AG09309 (cell line): ENCODE data around the gene IDUA.

Experiments
- DNase-seq: peaks from one replicate; pipeline ENCODE4 v3.0.0-alpha.2; 2010; ENCODE audit warnings: low read depth
- H3K4me3 ChIP-seq: 2 replicates; pipeline ENCODE4 v1.5.1; 2011; ENCODE audit warnings: mild to moderate bottlenecking, low read depth, low read length, moderate library complexity; ENCODE audit not compliant: control insufficient read depth
- TF ChIP-seq, protein P1 (sequence below): IDR thresholded peaks from 2 replicates; pipeline ENCODE4 v1.5.1; 2011; ENCODE audit warnings: mild to moderate bottlenecking, low read depth, low read length, inconsistent platforms; ENCODE audit not compliant: insufficient read depth, control insufficient read depth; ENCODE audit errors: missing control alignments

Gene IDUA

DNA sequence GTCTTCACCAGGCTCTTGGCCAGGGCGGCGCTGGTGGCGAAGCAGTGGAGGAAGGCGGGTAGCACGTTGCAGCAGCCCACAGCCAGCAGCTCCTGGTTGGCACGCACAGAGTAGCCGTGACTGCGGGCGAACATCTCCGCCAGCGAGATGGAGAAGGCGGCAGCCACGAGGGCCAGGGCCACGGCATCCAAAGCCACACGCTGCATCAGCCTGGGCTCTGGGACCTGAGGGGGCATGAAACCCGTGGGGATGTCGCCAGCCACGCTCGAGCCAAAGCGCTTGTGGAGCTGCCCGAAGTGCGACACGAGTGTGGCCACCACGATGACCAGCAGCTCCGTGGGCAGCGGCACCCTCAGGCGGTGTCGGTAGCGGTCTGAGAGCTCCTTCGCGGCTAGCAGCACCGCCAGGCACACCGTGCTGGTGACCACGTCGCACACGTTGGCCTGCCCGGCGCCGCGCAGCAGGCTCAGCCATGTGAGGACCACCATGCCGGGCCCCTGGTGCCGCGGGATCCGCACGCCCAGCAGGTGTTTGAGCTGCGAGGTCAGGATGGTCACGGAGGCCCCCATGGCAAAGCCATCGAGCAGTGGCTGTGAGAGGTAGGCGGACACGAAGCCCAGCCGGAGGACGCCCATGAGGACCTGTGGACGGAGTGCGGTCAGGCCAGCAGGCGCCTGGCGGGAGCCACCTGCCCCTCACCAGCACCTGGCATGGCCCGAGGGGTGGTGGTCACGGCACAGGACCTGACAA is 3.1 kb downstream of the IDUA start:
- DNase-seq = no peak
- TF ChIP-seq, protein P1, sequence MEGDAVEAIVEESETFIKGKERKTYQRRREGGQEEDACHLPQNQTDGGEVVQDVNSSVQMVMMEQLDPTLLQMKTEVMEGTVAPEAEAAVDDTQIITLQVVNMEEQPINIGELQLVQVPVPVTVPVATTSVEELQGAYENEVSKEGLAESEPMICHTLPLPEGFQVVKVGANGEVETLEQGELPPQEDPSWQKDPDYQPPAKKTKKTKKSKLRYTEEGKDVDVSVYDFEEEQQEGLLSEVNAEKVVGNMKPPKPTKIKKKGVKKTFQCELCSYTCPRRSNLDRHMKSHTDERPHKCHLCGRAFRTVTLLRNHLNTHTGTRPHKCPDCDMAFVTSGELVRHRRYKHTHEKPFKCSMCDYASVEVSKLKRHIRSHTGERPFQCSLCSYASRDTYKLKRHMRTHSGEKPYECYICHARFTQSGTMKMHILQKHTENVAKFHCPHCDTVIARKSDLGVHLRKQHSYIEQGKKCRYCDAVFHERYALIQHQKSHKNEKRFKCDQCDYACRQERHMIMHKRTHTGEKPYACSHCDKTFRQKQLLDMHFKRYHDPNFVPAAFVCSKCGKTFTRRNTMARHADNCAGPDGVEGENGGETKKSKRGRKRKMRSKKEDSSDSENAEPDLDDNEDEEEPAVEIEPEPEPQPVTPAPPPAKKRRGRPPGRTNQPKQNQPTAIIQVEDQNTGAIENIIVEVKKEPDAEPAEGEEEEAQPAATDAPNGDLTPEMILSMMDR = no peak
- no peak overlapping the region for H3K4me3 ChIP-seq

DNA sequence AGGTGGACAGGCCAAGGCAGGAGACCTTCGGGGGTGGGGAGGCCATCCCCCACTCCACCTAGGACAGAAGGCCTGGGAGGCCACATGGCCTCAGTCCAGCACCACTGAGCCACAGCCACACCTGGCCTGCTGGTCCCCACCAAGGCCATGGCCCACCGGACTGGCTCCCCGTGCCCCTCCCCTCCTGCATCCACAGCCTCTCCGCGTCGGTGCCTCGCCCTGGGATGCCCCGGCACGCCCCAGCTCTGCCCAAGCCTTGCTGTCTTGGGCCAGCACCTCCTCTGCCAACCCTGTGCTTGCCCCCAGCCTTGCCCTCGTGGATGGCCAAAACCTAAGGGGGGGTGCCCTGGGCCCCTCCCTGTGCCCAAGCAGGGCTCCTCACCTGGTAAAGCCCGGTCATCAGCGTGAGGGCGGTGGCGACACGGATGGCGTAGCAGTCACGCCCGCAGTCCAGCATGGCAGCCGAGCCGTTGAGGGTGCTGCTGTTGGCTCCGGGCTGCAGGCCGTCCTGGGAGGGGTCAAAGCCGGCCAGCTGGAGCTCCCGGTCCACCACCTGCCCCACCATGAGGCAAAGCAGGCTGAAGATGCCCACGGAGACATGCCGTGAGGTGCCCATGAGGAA is 4.0 kb downstream of the IDUA start:
- TF ChIP-seq, protein P1 = no peak
- no peak overlapping the region for H3K4me3 ChIP-seq
- DNase-seq = no peak

DNA sequence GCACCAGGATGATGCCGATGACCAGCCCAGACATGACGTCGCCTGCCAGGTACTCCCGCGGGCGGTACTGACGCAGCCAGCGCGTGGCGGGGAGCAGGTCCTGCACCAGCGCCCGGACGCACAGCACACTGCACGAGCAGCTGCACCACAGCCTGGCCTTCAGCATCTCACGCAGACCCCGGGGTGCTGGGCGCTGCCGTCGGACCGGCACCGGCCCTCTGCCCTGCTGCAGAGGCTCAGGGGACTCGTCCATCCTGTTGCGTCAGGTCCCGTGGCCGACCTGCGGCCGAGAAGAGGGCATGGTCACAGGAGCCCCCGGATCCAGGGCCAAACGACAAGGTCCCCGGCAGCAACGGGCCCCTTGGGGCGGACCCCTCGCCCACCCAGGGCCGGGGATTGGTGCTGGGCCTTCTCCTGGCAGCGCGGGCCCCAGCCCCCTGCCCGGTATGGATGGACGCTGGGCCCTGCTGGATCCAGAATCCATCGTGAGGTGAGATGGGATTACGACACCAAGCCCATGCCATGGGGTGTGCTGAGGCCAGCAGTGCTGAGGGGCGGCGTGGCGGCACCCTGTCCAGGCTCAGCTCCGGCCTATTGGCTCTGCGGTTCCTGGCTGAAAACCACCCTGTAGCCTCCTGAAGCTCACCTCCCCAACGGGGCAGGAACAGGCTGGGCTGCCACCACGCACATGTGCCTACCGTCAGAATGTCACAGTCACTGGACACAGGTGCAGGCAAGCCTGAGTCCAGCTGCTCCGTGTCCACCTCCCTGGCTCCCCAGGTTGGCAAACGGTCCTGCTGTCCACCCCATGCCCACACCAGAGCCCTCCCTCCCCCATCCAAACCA is 4.8 kb downstream of the IDUA start:
- DNase-seq = no peak
- TF ChIP-seq, protein P1 = no peak

DNA sequence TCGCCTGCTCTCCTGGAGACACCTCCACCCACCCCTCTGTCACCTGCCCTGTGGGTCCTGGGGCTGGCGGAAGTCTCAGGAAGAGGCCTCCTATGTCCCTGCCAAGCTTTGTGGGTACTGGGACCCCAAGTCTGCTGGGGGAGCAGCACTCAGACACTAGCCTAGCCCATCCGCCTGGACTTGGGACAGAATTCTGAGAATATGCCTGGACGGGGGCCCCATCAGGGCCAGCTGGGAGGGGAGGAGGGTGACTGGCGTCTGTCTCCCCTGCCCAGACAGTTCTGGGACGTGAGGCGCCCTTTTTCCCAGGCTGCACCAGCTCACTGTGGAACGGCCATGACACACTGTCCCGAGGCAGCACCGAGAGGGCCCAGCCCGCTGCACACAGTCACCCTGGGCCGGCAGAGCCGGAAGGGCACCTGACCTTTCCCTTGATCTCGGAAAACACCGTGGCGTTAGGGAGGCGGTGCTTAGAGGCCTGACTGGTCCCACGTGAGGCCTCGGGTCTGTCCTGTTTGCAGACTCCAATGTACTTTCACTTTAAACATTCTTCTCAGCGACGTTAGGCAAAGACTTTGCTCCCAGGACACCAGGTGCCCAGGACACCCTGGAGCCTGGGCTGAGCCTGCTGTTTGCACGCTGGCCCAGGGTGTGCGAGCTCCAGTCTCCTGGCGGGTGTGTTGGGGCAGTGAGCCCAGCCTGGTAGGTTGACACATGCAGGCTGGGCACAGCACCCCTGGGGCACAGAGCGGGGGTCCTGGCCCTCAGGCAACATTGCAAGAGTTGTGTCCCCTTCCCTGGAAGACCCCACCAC is 5.7 kb downstream of the IDUA start:
- DNase-seq = no peak

More for the DNA sequence above, 4.8 kb downstream of the IDUA start:
- no peak overlapping the region for H3K4me3 ChIP-seq

DNA sequence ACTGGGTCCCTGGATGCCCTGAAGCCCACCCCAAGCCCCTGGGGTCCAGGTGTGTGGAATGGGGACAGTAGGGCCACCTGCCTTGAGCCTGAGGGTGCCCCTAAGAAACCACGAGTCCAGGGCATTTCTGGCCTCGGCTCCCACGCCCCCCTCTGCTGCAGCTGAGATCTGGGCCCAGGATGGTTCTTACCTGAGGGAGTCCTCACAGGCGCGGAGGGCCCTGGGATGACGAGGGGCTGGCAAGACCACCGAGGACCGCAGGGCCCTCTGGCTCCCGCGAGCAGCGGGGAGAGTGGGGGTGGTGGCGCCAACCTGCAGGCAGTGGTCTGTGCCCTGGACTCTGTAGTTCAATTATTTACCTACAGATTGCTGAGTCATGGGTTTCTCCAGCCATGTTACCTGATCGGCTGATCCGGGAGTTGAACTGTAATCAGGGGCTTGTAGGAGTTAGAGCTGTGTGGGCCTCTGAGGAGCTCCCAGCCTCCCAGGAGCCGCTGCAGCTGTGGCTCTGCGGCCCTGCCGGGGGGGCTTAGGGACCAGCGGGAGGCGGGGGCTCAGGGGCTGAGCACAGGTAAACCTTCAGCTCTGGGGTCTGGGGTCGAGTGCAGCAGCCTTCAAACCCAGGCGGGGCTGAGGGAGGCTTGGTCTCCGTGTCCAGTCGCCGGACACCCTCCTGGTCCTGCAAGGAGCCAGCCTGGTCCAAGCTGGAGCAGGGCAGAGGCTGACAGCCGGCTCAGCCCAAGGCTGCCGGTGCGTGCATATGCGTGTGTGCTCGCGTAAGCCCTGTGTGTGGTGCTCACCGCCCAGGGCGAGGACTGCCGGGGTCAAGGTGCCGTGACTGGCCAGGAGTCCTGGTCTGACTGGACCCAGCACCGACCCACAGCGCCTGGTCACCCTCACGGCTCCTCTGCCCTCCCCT is 6.5 kb downstream of the IDUA start, which contains the start of gene SLC26A1:
Gene SLC26A1, minus strand, starts transcription at position 294 of the 919 bp plus-strand sequence. CDS start 1,701 bp downstream, outside the sequence.
- TF ChIP-seq, protein P1 = no peak
- DNase-seq = no peak
- no peak within 1 kb of the TSS for H3K4me3 ChIP-seq

More for the DNA sequence above, 5.7 kb downstream of the IDUA start:
- H3K4me3 ChIP-seq = no peak overlapping the region
- TF ChIP-seq, protein P1 = no peak
